Endothelial cell of umbilical vein (primary cell): Measurements from ENCODE around the gene DPP10.

ENCODE experiments used
- CTCF ChIP-seq, 2 donors: IDR thresholded peaks; 1 replicate in 1 of 2; 2 replicates in 1 of 2; pipeline ENCODE4 v1.5.1; 2011; ENCODE audit warnings: low read length in 2 of 2, mild to moderate bottlenecking in 2 of 2, moderate library complexity in 2 of 2, control low read depth in 1 of 2, inconsistent platforms in 1 of 2, low read depth in 1 of 2; ENCODE audit not compliant: insufficient read depth in 1 of 2; ENCODE audit errors: extremely low read depth in 1 of 2
- EZH2 ChIP-seq: IDR thresholded peaks from 2 replicates; pipeline ENCODE4 v1.6.1; 2012; ENCODE audit warnings: borderline replicate concordance, low read depth, mild to moderate bottlenecking, moderate library complexity, low read length, inconsistent platforms; ENCODE audit not compliant: severe bottlenecking
- FOS ChIP-seq: IDR thresholded peaks from 2 replicates; pipeline ENCODE4 v1.6.1; 2011; ENCODE audit warnings: mild to moderate bottlenecking, low read length, moderate library complexity, borderline replicate concordance; ENCODE audit not compliant: insufficient read depth
- GATA2 ChIP-seq: IDR thresholded peaks from 2 replicates; pipeline ENCODE4 v1.7.0; 2011; ENCODE audit warnings: low read depth, mild to moderate bottlenecking, moderate library complexity, mixed read lengths, low read length; ENCODE audit not compliant: insufficient read length, insufficient read depth
- JUN ChIP-seq: IDR thresholded peaks from 2 replicates; pipeline ENCODE4 v1.6.1; 2011; ENCODE audit warnings: borderline replicate concordance, low read depth; ENCODE audit not compliant: insufficient read length, insufficient read depth
- MYC ChIP-seq: IDR thresholded peaks from one replicate; pipeline ENCODE4 v1.6.1; 2011; ENCODE audit warnings: mild to moderate bottlenecking, low read depth, low read length
- POLR2A ChIP-seq: IDR thresholded peaks from 2 replicates; pipeline ENCODE4 v1.6.1; 2012; ENCODE audit warnings: low read depth, mild to moderate bottlenecking, control low read depth, low read length
- POLR2AphosphoS5 ChIP-seq: IDR thresholded peaks from 2 replicates; pipeline ENCODE4 v1.6.1; 2012; ENCODE audit warnings: low read depth, mild to moderate bottlenecking, control low read depth, low read length, moderate library complexity; ENCODE audit not compliant: insufficient read depth
- TF ChIP-seq, protein P1 (sequence below): IDR thresholded peaks from 2 replicates; pipeline ENCODE4 v1.6.1; 2011; ENCODE audit not compliant: insufficient read depth, insufficient read length

- TF ChIP-seq CTCF (IDR thresholded peaks at IDR 0.05; ENCODE audit: extremely low read depth in 1 of 2, insufficient read depth in 1 of 2, low read depth in 1 of 2, low read length in 2 of 2) = no peak
- TF ChIP-seq MYC = no peak
- no peak for TF ChIP-seq JUN
- no peak for TF ChIP-seq POLR2A
- TF ChIP-seq POLR2AphosphoS5 = no peak
- TF ChIP-seq FOS = no peak
- no peak for TF ChIP-seq EZH2
- TF ChIP-seq, protein P1, sequence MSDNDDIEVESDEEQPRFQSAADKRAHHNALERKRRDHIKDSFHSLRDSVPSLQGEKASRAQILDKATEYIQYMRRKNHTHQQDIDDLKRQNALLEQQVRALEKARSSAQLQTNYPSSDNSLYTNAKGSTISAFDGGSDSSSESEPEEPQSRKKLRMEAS = no peak
- TF ChIP-seq GATA2 = no peak
Measured at GRCh38 chr2:115075800-115076199, 633.4 kb downstream of the DPP10 start.
